K562 (cell line): Measurements from ENCODE around the gene DNMT1. TPM values are rescaled to one million over a fixed set of nuclear protein-coding genes. Genes with fewer than 3 reads are reported as not detected.

Experiments used
- HDGF ChIP-seq: fragments of 450-650 bp; IDR thresholded peaks from 2 replicates; pipeline ENCODE4 v1.6.1; 2016
- ZNF318 ChIP-seq, 2 experiments: fragments of 450-650 bp; IDR thresholded peaks; 2 replicates each; pipeline ENCODE4 v1.6.1; 2016; ENCODE audit warnings: mild to moderate bottlenecking in 2 of 2, borderline replicate concordance in 1 of 2, low read depth in 1 of 2, moderate library complexity in 1 of 2
- polyA plus RNA-seq, 8 experiments: library from polyadenylated mRNA; depleted of rRNA in 4 of 8; stranded (reverse) in 5 of 8; unstranded in 3 of 8; fragments of >200 nt; fragmentation: Nextera tagmentation in 2 of 8; fragmentation: Illumina TruSeq in 1 of 8; extraction: Ambion mirVana in 2 of 8; extraction: Trizol in 1 of 8; gene quantifications; 2 replicates each; pipeline versions ENCODE4 v1.2.1 to v1.2.3, GENCODE V29; 2011 to 2014; ENCODE audit warnings: inconsistent platforms in 1 of 8, missing spikeins in 1 of 8
- total RNA-seq, 7 experiments: library from RNA; depleted of rRNA in 6 of 7; stranded (reverse); fragments of >200 nt in 6 of 7; fragmentation: Illumina TruSeq in 2 of 7; extraction: Trizol in 2 of 7; gene quantifications; 2 replicates each; pipeline versions ENCODE4 v1.2.1 to v1.2.3, GENCODE V29; 2011 to 2021; ENCODE audit warnings: low replicate concordance in 1 of 7

DNMT1 gene
- total and polyA plus RNA-seq, 9 of the 15 experiments (the other 6 are each of a cell fraction or from before 2014, with no cell fraction given): 80.1 to 271 (median 121) TPM

DNA sequence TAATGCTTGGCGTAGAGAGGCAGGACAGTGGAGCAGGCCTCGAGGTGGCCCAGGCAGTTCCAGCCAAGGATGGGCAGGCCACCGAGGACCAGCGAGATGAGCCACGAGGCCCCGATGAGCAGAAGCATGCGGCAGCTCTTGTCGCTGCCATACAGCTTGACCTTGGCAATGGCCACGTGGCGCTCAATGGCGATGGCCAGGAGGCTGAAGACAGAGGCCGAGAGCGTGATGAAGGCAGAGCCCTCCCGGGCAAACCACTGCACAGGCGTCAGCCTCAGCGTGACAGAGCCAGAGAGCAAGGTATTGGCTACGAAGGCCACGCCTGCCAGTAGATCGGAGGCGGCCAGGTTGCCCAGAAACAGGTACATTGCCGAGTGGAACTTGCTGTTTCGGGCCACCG, 29.6 kb upstream of the DNMT1 start (continued):
- TF ChIP-seq ZNF318 (IDR thresholded peaks at IDR 0.05; ENCODE audit: borderline replicate concordance in 1 of 2, low read depth in 1 of 2) (no peak), HDGF (no peak)
